Mesodermal cell (in vitro differentiated cells): ENCODE results near the gene DOCK2.

Experiments used
- H3K27ac ChIP-seq: 2 replicates; pipeline ENCODE4 v1.7.0; 2013; ENCODE audit warnings: mild to moderate bottlenecking, low read depth, low read length, moderate library complexity; ENCODE audit not compliant: severe bottlenecking
- H3K36me3 ChIP-seq: 2 replicates; pipeline ENCODE4 v1.7.1; 2013; ENCODE audit warnings: mild to moderate bottlenecking, low read length, moderate library complexity; ENCODE audit not compliant: control insufficient read depth, insufficient read depth
- H3K4me1 ChIP-seq: one replicate; pipeline ENCODE4 v1.7.1; 2013; ENCODE audit warnings: mild to moderate bottlenecking, low read length; ENCODE audit not compliant: insufficient read depth, control insufficient read depth, poor library complexity, severe bottlenecking
- H3K4me3 ChIP-seq: 2 replicates; pipeline ENCODE4 v1.7.0; 2013; ENCODE audit warnings: low read length, control low read depth, mild to moderate bottlenecking; ENCODE audit not compliant: insufficient read depth, poor library complexity, severe bottlenecking; ENCODE audit errors: extremely low read depth
- H3K9me3 ChIP-seq: 2 replicates; pipeline ENCODE4 v1.7.1; 2013; ENCODE audit warnings: mild to moderate bottlenecking, low read length, moderate library complexity; ENCODE audit not compliant: control insufficient read depth
- WGBS, 2 experiments: methylation state at CpG; one replicate each; pipeline ENCODE4 v1.1.5; 2013; ENCODE audit warnings: missing lambda C conversion rate in 2 of 2; ENCODE audit not compliant: insufficient coverage in 2 of 2; 5-methylcytosine and 5-hydroxymethylcytosine counted together

Gene DOCK2

GRCh38 chr5:170067152-170067551 lies 430.1 kb downstream of the DOCK2 start:
- no peaks in the 10 kb centered on the region for H3K9me3 ChIP-seq
- no peak overlapping the region for H3K4me3 ChIP-seq
- H3K4me1 ChIP-seq, result no peaks in the 10 kb centered on the region
- H3K27ac ChIP-seq, result no peak overlapping the region
- no peaks in the 10 kb centered on the region for H3K36me3 ChIP-seq

GRCh38 chr5:170067574-170068170 lies 430.6 kb downstream of the DOCK2 start:
- Histone ChIP-seq H3K9me3 (no peaks in the 10 kb centered on the region), H3K27ac (no peak overlapping the region), H3K4me1 (no peaks in the 10 kb centered on the region), H3K4me3 (no peak overlapping the region), H3K36me3 (no peaks in the 10 kb centered on the region)
- 100% methylated on average over 1 to 2 of the region's 4 CpGs for WGBS, 2 experiments

- no peaks in the 10 kb centered on the region for H3K9me3 ChIP-seq
- H3K4me3 ChIP-seq, result no peak overlapping the region
- H3K27ac ChIP-seq, result no peak overlapping the region
- no peaks in the 10 kb centered on the region for H3K36me3 ChIP-seq
- no peaks in the 10 kb centered on the region for H3K4me1 ChIP-seq
- 77 to 90% methylated on average over 4 of the region's 5 CpGs for WGBS, 2 experiments
Observed at GRCh38 chr5:170069512-170069911, 432.4 kb downstream of the DOCK2 start.

- no peak overlapping the region for H3K4me3 ChIP-seq
- no peak overlapping the region for H3K27ac ChIP-seq
- no peaks in the 10 kb centered on the region for H3K4me1 ChIP-seq
- no peaks in the 10 kb centered on the region for H3K9me3 ChIP-seq
- H3K36me3 ChIP-seq, result no peaks in the 10 kb centered on the region
- WGBS, 2 experiments, result 34 to 59% methylated on average over 4 to 12 of the region's 14 CpGs
Observed at GRCh38 chr5:170070556-170071412, 433.7 kb downstream of the DOCK2 start.

- Histone ChIP-seq H3K27ac (no peak overlapping the region), H3K9me3 (no peaks in the 10 kb centered on the region), H3K4me3 (no peak overlapping the region), H3K36me3 (no peaks in the 10 kb centered on the region), H3K4me1 (no peaks in the 10 kb centered on the region)
- WGBS, 2 experiments, result no CpG with 5 or more reads among the region's 2 CpGs
Observed at GRCh38 chr5:170071748-170072147, 434.7 kb downstream of the DOCK2 start.

- Histone ChIP-seq H3K4me3 (no peak overlapping the region), H3K4me1 (no peaks in the 10 kb centered on the region), H3K36me3 (no peaks in the 10 kb centered on the region), H3K9me3 (no peaks in the 10 kb centered on the region), H3K27ac (no peak overlapping the region)
- WGBS, 2 experiments, result 92 to 94% methylated on average over 3 to 5 of the region's 7 CpGs
Observed at GRCh38 chr5:170075696-170076095, 438.6 kb downstream of the DOCK2 start.

- Histone ChIP-seq H3K4me3 (no peak overlapping the region), H3K27ac (no peak overlapping the region), H3K9me3 (no peaks in the 10 kb centered on the region), H3K4me1 (no peaks in the 10 kb centered on the region), H3K36me3 (no peaks in the 10 kb centered on the region)
- WGBS, 2 experiments, result 100% methylated on average over 1 of the region's 1 CpG
Observed at GRCh38 chr5:170076211-170076610, 439.1 kb downstream of the DOCK2 start.

- no peak overlapping the region for H3K27ac ChIP-seq
- H3K36me3 ChIP-seq, result no peaks in the 10 kb centered on the region
- H3K4me1 ChIP-seq, result no peaks in the 10 kb centered on the region
- H3K9me3 ChIP-seq, result no peaks in the 10 kb centered on the region
- no peak overlapping the region for H3K4me3 ChIP-seq
Observed at GRCh38 chr5:170076739-170077138, 439.7 kb downstream of the DOCK2 start.

- 89 to 100% methylated on average over 2 to 3 of the region's 5 CpGs for WGBS, 2 experiments
- Histone ChIP-seq H3K4me3 (no peak overlapping the region), H3K9me3 (no peaks in the 10 kb centered on the region), H3K36me3 (no peaks in the 10 kb centered on the region), H3K27ac (no peak overlapping the region), H3K4me1 (no peaks in the 10 kb centered on the region)
Observed at GRCh38 chr5:170077526-170077925, 440.5 kb downstream of the DOCK2 start.

- Histone ChIP-seq H3K9me3 (no peaks in the 10 kb centered on the region), H3K36me3 (no peaks in the 10 kb centered on the region), H3K27ac (no peak overlapping the region), H3K4me1 (no peaks in the 10 kb centered on the region), H3K4me3 (no peak overlapping the region)
- WGBS, 2 experiments, result 78 to 100% methylated on average over 2 of the region's 3 CpGs
Observed at GRCh38 chr5:170078458-170078857, 441.4 kb downstream of the DOCK2 start.

- Histone ChIP-seq H3K9me3 (no peaks in the 10 kb centered on the region), H3K4me1 (no peaks in the 10 kb centered on the region), H3K4me3 (no peak overlapping the region), H3K27ac (no peak overlapping the region), H3K36me3 (no peaks in the 10 kb centered on the region)
- 89 to 92% methylated on average over 10 to 11 of the region's 13 CpGs for WGBS, 2 experiments
Observed at GRCh38 chr5:170078931-170079330, 441.9 kb downstream of the DOCK2 start.
